Neural progenitor cell (in vitro differentiated cells): ENCODE data around the gene STMP1. TPM values are rescaled to one million over a fixed set of nuclear protein-coding genes. Genes with fewer than 3 reads are reported as not detected.

ENCODE experiments used
- DNase-seq: peaks from one replicate; pipeline ENCODE4 v3.0.0-alpha.2; 2016; ENCODE audit warnings: low spot score
- H2AFZ ChIP-seq: fragments of 200-600 bp; sonication (generic); replicated peaks from 2 replicates; pipeline ENCODE4 v1.6.1; 2016; ENCODE audit warnings: antibody characterized with exemption
- H3F3A ChIP-seq: fragments of 200-600 bp; sonication (generic); 2 replicates; pipeline ENCODE4 v1.6.1; 2016; ENCODE audit warnings: antibody characterized with exemption, low read depth
- H3K27ac ChIP-seq: fragments of 200-600 bp; sonication (generic); 2 replicates; pipeline ENCODE4 v1.5.1; 2016; ENCODE audit warnings: mild to moderate bottlenecking
- H3K27me3 ChIP-seq: fragments of 200-600 bp; sonication (generic); 2 replicates; pipeline ENCODE4 v1.6.1; 2016; ENCODE audit warnings: mild to moderate bottlenecking, moderate library complexity
- H3K36me3 ChIP-seq: fragments of 200-600 bp; sonication (generic); 2 replicates; pipeline ENCODE4 v1.5.1; 2016
- H3K4me1 ChIP-seq: fragments of 200-600 bp; sonication (generic); 2 replicates; pipeline ENCODE4 v1.6.1; 2016; ENCODE audit warnings: mixed run types
- H3K4me2 ChIP-seq: fragments of 200-600 bp; sonication (generic); 2 replicates; pipeline ENCODE4 v1.6.1; 2016
- H3K4me3 ChIP-seq: fragments of 200-600 bp; sonication (generic); 2 replicates; pipeline ENCODE4 v1.5.1; 2016
- H3K79me2 ChIP-seq: fragments of 200-600 bp; sonication (generic); 2 replicates; pipeline ENCODE4 v1.6.1; 2016; ENCODE audit warnings: low read depth
- H3K9ac ChIP-seq: fragments of 200-600 bp; sonication (generic); 2 replicates; pipeline ENCODE4 v1.6.1; 2016
- H3K9me3 ChIP-seq: fragments of 200-600 bp; sonication (generic); 2 replicates; pipeline ENCODE4 v1.5.1; 2016; ENCODE audit warnings: low read depth
- H4K20me1 ChIP-seq: fragments of 200-600 bp; sonication (generic); 2 replicates; pipeline ENCODE4 v1.6.1; 2016; ENCODE audit warnings: low read depth
- H3K27ac Mint-ChIP-seq: 3 replicates; pipeline ENCODE4 v1.8.0; 2021; ENCODE audit warnings: mixed read lengths
- H3K27me3 Mint-ChIP-seq: 2 replicates; pipeline ENCODE4 v1.8.0; 2022; ENCODE audit warnings: low read depth, mild to moderate bottlenecking, inconsistent platforms, moderate library complexity, mixed read lengths; ENCODE audit not compliant: insufficient read depth
- H3K36me3 Mint-ChIP-seq: 3 replicates; pipeline ENCODE4 v1.8.0; 2021; ENCODE audit warnings: mixed read lengths
- H3K4me1 Mint-ChIP-seq: 3 replicates; pipeline ENCODE4 v1.8.0; 2021; ENCODE audit warnings: mixed read lengths
- H3K4me3 Mint-ChIP-seq: 3 replicates; pipeline ENCODE4 v1.8.0; 2021; ENCODE audit warnings: mild to moderate bottlenecking, moderate library complexity, mixed read lengths
- H3K9me3 Mint-ChIP-seq: 3 replicates; pipeline ENCODE4 v1.8.0; 2020; ENCODE audit warnings: mixed read lengths
- CTCF ChIP-seq: fragments of 200-600 bp; sonication (generic); IDR thresholded peaks from 2 replicates; pipeline ENCODE4 v1.5.1; 2017; ENCODE audit warnings: antibody characterized with exemption, mild to moderate bottlenecking
- EZH2 ChIP-seq: fragments of 200-600 bp; sonication (generic); IDR thresholded peaks from 2 replicates; pipeline ENCODE4 v1.6.1; 2017; ENCODE audit warnings: antibody characterized with exemption, mild to moderate bottlenecking, moderate library complexity
- EZH2phosphoT487 ChIP-seq: fragments of 200-600 bp; sonication (generic); IDR thresholded peaks from 2 replicates; pipeline ENCODE4 v1.6.1; 2017; ENCODE audit warnings: antibody characterized with exemption
- total RNA-seq: library from RNA; depleted of rRNA; stranded (reverse); fragments of >200 nt; gene quantifications from 2 replicates; pipeline ENCODE4 v1.2.3, GENCODE V29; 2015; ENCODE audit warnings: low replicate concordance

The STMP1 gene
- total RNA-seq, 1 donor from 2014 or later, result 30.4 TPM

DNA sequence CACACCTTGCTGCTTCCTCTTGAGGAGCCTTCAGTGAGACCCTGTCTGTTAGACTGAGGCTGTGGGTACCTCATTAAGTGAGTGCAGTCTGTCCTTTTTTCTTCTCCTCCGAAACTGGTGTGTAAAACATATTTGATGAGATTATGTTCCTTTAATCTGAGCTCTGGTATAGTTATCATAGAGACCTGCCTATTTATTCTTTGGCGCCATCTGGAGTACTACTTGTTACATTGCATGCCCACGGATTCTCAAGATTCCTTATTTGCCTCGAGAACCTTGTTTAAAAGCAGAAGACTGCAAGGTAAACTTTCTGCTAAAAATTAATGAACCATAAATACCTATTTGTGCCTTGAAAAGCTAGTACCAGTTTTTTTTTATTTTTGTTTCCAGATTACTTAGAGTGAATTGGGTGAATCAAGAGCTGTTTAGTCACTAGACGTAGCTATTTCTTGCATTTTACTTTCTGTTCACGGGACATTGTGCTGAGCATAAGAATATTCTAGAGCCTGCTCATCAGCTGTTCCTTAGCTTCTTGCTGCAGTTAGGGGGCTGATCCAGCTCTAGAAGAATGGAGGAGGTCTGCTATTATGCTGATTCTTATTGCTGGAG, 16.9 kb upstream of the STMP1 start:
- Histone ChIP-seq H3K27ac (no peak overlapping the region), H4K20me1 (no peaks in the 10 kb centered on the region), H3K9me3 (no peaks in the 10 kb centered on the region), H3K4me3 (no peak overlapping the region), H3K4me2 (no peak overlapping the region), H3K79me2 (no peaks in the 10 kb centered on the region), H3K9ac (no peak overlapping the region), H2AFZ (no peak overlapping the region), H3K27me3 (no peaks in the 10 kb centered on the region), H3K36me3 (peaks cover 30% of the 10 kb centered on the region), H3F3A (no peaks in the 10 kb centered on the region), H3K4me1 (no peaks in the 10 kb centered on the region)
- Mint-ChIP-seq H3K4me1 (no peaks in the 10 kb centered on the region), H3K4me3 (no peak overlapping the region), H3K27me3 (peaks cover 2% of the 10 kb centered on the region), H3K9me3 (no peaks in the 10 kb centered on the region), H3K36me3 (peaks cover 22% of the 10 kb centered on the region), H3K27ac (no peak overlapping the region)
- DNase-seq, result peak; percentile 59
- TF ChIP-seq EZH2phosphoT487, result no peak
- TF ChIP-seq CTCF, result peak; percentile 69

GRCh38 chr7:135647755-135648154, 14.6 kb upstream of the STMP1 start:
- Histone ChIP-seq H3K36me3 (peaks cover 24% of the 10 kb centered on the region), H3K4me1 (no peaks in the 10 kb centered on the region), H3K79me2 (no peaks in the 10 kb centered on the region), H3K9me3 (no peaks in the 10 kb centered on the region), H2AFZ (no peak overlapping the region), H3K27me3 (no peaks in the 10 kb centered on the region), H3K27ac (peak overlapping the region; percentile 64), H3K4me3 (no peak overlapping the region), H3F3A (no peaks in the 10 kb centered on the region), H3K4me2 (no peak overlapping the region), H3K9ac (no peak overlapping the region), H4K20me1 (no peaks in the 10 kb centered on the region)
- Mint-ChIP-seq H3K27ac (no peak overlapping the region), H3K4me3 (no peak overlapping the region), H3K27me3 (peaks cover 2% of the 10 kb centered on the region), H3K36me3 (peaks cover 16% of the 10 kb centered on the region), H3K9me3 (no peaks in the 10 kb centered on the region), H3K4me1 (peaks cover 4% of the 10 kb centered on the region)
- no peak for DNase-seq
- TF ChIP-seq EZH2 (no peak), CTCF (no peak), EZH2phosphoT487 (no peak)

DNA sequence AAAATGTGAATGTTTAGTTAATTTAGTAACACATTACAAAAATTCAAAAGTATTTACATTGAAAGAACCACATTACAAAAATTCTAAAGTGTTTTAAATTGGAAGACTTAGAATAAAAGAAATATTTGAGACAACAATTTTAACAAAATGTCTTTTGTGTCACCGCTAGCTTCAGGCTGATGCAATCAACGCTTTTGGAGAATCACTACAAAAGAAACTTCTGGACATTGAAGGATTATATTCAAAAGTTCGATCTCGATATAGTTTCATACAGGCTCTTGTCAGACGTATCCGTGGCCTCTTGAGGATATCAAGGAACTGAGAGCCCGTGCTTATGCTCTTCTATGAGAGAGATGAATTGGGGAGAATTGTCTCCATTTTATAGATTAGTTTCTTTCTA, 14.1 kb upstream of the STMP1 start:
- Histone ChIP-seq H4K20me1 (no peaks in the 10 kb centered on the region), H3K4me2 (no peak overlapping the region), H3F3A (no peaks in the 10 kb centered on the region), H3K36me3 (peaks cover 24% of the 10 kb centered on the region), H3K27me3 (no peaks in the 10 kb centered on the region), H2AFZ (no peak overlapping the region), H3K9me3 (no peaks in the 10 kb centered on the region), H3K4me1 (peaks cover 4% of the 10 kb centered on the region), H3K79me2 (no peaks in the 10 kb centered on the region), H3K9ac (no peak overlapping the region), H3K4me3 (no peak overlapping the region), H3K27ac (peak overlapping the region; percentile 64)
- H3K27me3 Mint-ChIP-seq, result peaks cover 2% of the 10 kb centered on the region
- peaks cover 9% of the 10 kb centered on the region for H3K4me1 Mint-ChIP-seq
- DNase-seq, result no peak
- no peak overlapping the region for H3K4me3 Mint-ChIP-seq
- no peak overlapping the region for H3K27ac Mint-ChIP-seq
- H3K36me3 Mint-ChIP-seq, result peaks cover 16% of the 10 kb centered on the region
- no peaks in the 10 kb centered on the region for H3K9me3 Mint-ChIP-seq
- TF ChIP-seq EZH2, result no peak
- TF ChIP-seq CTCF, result no peak
- TF ChIP-seq EZH2phosphoT487, result no peak
